ENCODE results near the gene ST6GAL1.

DNA sequence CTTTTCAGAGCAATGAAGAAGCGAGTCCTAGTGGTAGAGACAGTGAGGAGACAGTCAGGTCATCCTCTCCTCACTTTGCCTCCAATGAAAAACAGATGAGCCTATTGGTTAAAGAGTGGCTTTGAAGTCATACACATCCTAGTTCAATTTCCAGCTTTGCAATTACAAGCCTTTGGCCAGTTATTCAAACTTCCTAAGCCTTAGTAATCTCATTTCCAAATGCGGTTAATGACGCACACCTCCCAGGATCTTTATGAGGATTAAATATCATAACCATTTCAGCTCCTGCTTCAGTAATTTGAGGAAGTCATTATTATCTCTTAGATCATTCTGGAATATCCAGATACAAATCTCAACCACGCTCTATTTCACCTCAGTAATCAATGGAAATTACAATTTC, 10.0 kb upstream of the ST6GAL1 start:
- TF ChIP-seq, protein P1, sequence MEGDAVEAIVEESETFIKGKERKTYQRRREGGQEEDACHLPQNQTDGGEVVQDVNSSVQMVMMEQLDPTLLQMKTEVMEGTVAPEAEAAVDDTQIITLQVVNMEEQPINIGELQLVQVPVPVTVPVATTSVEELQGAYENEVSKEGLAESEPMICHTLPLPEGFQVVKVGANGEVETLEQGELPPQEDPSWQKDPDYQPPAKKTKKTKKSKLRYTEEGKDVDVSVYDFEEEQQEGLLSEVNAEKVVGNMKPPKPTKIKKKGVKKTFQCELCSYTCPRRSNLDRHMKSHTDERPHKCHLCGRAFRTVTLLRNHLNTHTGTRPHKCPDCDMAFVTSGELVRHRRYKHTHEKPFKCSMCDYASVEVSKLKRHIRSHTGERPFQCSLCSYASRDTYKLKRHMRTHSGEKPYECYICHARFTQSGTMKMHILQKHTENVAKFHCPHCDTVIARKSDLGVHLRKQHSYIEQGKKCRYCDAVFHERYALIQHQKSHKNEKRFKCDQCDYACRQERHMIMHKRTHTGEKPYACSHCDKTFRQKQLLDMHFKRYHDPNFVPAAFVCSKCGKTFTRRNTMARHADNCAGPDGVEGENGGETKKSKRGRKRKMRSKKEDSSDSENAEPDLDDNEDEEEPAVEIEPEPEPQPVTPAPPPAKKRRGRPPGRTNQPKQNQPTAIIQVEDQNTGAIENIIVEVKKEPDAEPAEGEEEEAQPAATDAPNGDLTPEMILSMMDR (IDR thresholded peaks at IDR 0.05): no peak
- no peak for TF ChIP-seq EP300 (IDR thresholded peaks at IDR 0.05)

All from gastroesophageal sphincter (tissue), 3 donors.